Thyroid gland (tissue), 4 donors: ENCODE data around the gene SLC31A1.

ENCODE experiments used
- CTCF ChIP-seq, 6 experiments: fragments of 200-600 bp in 3 of 6; fragments of 450-650 bp in 3 of 6; sonication (generic) in 3 of 6; IDR thresholded peaks; one replicate each; pipeline ENCODE4 v1.5.1; 2016 to 2019; ENCODE audit warnings: antibody characterized with exemption in 6 of 6, mild to moderate bottlenecking in 2 of 6, inconsistent platforms in 1 of 6, moderate library complexity in 1 of 6
- POLR2A ChIP-seq, 2 donors: fragments of 450-650 bp; IDR thresholded peaks; one replicate each; pipeline ENCODE4 v1.6.1; 2017; ENCODE audit warnings: antibody characterized with exemption in 2 of 2, mild to moderate bottlenecking in 2 of 2, moderate library complexity in 1 of 2

GRCh38 chr9:113307396-113307975 lies 86.1 kb downstream of the SLC31A1 start:
- TF ChIP-seq POLR2A (IDR thresholded peaks at IDR 0.05), result no peak
- no peak for TF ChIP-seq CTCF (IDR thresholded peaks at IDR 0.05)
